Stomach (tissue), 19 donors: ENCODE measurements around the gene EIF5A2. TPM values are rescaled to one million over a fixed set of nuclear protein-coding genes. Genes with fewer than 3 reads are reported as not detected.

Experiments
- DNase-seq, 2 donors: peaks; one replicate each; pipeline versions ENCODE4 v3.0.0 to v3.0.0-alpha.2; 2013 to 2019
- H3K27ac ChIP-seq, 5 donors: fragments of 200-600 bp in 4 of 5; sonication (generic) in 4 of 5; one replicate each; pipeline ENCODE4 v1.5.1; 2013 to 2019; ENCODE audit warnings: mild to moderate bottlenecking in 1 of 5, moderate library complexity in 1 of 5
- H3K27me3 ChIP-seq, 3 donors: fragments of 200-600 bp; sonication (generic); one replicate each; pipeline ENCODE4 v1.5.1; 2017 to 2019; ENCODE audit warnings: mixed run types in 1 of 3
- H3K36me3 ChIP-seq, 4 donors: fragments of 200-600 bp; sonication (generic); 1 replicate in 3 of 4; 2 replicates in 1 of 4; pipeline ENCODE4 v1.5.1; 2016 to 2019
- H3K4me1 ChIP-seq, 4 donors: fragments of 200-600 bp; sonication (generic); one replicate each; pipeline ENCODE4 v1.5.1; 2016 to 2019
- H3K4me3 ChIP-seq, 4 donors: fragments of 200-600 bp; sonication (generic) in 3 of 4; one replicate each; pipeline ENCODE4 v1.5.1; 2016 to 2019; ENCODE audit warnings: mild to moderate bottlenecking in 1 of 4
- H3K9me3 ChIP-seq, 4 donors: fragments of 200-600 bp; sonication (generic); one replicate each; pipeline ENCODE4 v1.5.1; 2016 to 2019
- EP300 ChIP-seq: sonication (generic); formaldehyde crosslinking; IDR thresholded peaks from one replicate; pipeline ENCODE4 v1.6.1; 2017; ENCODE audit warnings: antibody characterized with exemption
- POLR2A ChIP-seq, 4 donors: fragments of 450-650 bp; IDR thresholded peaks; one replicate each; pipeline ENCODE4 v1.6.1; 2016; ENCODE audit warnings: antibody characterized with exemption in 4 of 4, control low read depth in 2 of 4, mild to moderate bottlenecking in 1 of 4, moderate library complexity in 1 of 4
- POLR2AphosphoS5 ChIP-seq, 3 donors: sonication (generic); formaldehyde crosslinking; IDR thresholded peaks; one replicate each; pipeline ENCODE4 v1.6.1; 2016; ENCODE audit warnings: antibody characterized with exemption in 3 of 3
- WGBS, 5 donors: extraction: QIAGEN DNeasy Blood & Tissue Kit in 3 of 5; methylation state at CpG; one replicate each; pipeline versions ENCODE4 v1.1.5 to v1.1.7; 2013 to 2018; 5-methylcytosine and 5-hydroxymethylcytosine counted together
- intact Hi-C: fragments of 100-400 bp; cut with DNase I; formaldehyde crosslinking; loops from one replicate; pipeline ENCODE4 v1.15.1; 2023; ENCODE audit warnings: low total_unique reads
- long read RNA-seq, 10 donors: transcript quantifications; one replicate each; lab custom pipeline, GENCODE V29; 2026
- polyA plus RNA-seq, 3 donors: library from polyadenylated mRNA; stranded (reverse); fragments of 200-250 nt; gene quantifications; one replicate each; pipeline ENCODE4 v1.2.3, GENCODE V29; 2013
- total RNA-seq, 5 donors: library from RNA; depleted of rRNA; stranded (reverse); fragments of >200 nt; gene quantifications; one replicate each; pipeline versions ENCODE4 v1.1.0 to v1.2.3, GENCODE V29; 2014 to 2016
- TF ChIP-seq, protein P1 (sequence below), 7 experiments: fragments of 450-650 bp in 4 of 7; fragments of 200-600 bp in 3 of 7; sonication (generic) in 3 of 7; IDR thresholded peaks; one replicate each; pipeline ENCODE4 v1.5.1; 2016 to 2019; ENCODE audit warnings: antibody characterized with exemption in 7 of 7, control low read depth in 2 of 7, mild to moderate bottlenecking in 1 of 7
- donor health status: healthy with polysubstance abuse.
- donor health status: Bipolar disorder and iron deficiency.
- donor health status: healthy.

EIF5A2 gene
- total RNA-seq, result 10 to 100 TPM in 1 of 5 donors, 1 to 10 TPM in 4; 2.9 to 27.2 (median 7.2) TPM
- 1 to 10 TPM; 1.5 to 5.4 (median 4.1) TPM for polyA plus RNA-seq
- long read RNA-seq, donor 1, full-length matches to known transcripts, result 2 of 2 reads
- long read RNA-seq, donor 1, partial matches to known transcripts, result 0 of 2 reads
- long read RNA-seq, donor 1, other reads (novel, unspliced or antisense), result 0 of 2 reads
- long read RNA-seq, donor 2, result 0 reads
- long read RNA-seq, donor 3, full-length matches to known transcripts, result 4 of 4 reads
- long read RNA-seq, donor 3, partial matches to known transcripts, result 0 of 4 reads
- long read RNA-seq, donor 3, other reads (novel, unspliced or antisense), result 0 of 4 reads
- long read RNA-seq, donor 4, result 0 reads
- long read RNA-seq, donor 5, full-length matches to known transcripts, result 5 of 5 reads
- long read RNA-seq, donor 5, partial matches to known transcripts, result 0 of 5 reads
- long read RNA-seq, donor 5, other reads (novel, unspliced or antisense), result 0 of 5 reads
- long read RNA-seq, donor 6, result 0 reads
- long read RNA-seq, donor 7, full-length matches to known transcripts, result 3 of 3 reads
- long read RNA-seq, donor 7, partial matches to known transcripts, result 0 of 3 reads
- long read RNA-seq, donor 7, other reads (novel, unspliced or antisense), result 0 of 3 reads
- long read RNA-seq, donor 8, full-length matches to known transcripts, result 5 of 5 reads
- long read RNA-seq, donor 8, partial matches to known transcripts, result 0 of 5 reads
- long read RNA-seq, donor 8, other reads (novel, unspliced or antisense), result 0 of 5 reads
- long read RNA-seq, donor 9, result 0 reads
- long read RNA-seq, donor 10, result 0 reads

DNA sequence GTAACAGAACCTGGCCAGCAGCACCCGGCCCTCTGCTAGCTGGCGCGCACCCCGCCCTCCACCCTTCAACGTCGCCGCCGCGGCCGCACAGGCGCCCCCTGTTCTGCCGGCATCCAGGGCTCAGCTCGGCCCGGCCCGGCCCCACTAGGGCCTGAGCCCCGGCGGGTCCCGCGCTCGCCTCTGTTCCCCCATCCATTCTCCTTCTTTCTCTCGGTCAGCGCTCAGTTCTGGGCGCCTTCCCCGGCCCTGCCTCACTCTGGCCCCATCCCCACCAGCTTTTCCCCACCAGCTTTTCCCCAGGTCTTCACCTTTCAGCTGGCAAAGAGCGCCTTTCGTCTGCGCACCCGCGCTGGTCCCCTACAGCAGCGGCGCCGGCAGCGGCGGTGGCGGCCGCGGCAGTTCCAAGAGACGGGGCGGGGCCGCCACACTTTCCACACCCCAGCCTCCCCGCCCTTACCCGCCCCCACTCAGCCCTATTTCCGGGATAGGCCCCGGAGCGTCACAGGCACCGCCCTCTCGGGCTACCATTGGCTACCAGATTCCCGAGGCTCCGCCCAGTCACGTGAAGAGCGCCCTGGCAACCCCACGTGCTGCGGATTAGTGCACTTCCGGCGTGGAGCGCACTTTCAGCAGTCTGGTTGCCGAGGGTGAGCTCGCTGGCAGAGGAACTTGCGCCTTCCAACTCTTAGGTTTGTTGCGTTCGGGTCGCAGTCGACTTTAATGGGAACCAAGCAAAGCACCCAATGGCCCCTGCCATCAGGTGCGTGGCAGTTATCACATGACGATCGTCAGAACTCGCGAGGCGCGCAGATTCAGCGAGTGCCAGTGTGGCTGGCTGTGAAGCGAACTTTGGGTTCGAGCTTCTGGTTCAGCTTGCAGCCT is at the start of gene EIF5A2:
Gene EIF5A2, minus strand, starts transcription at position 403 of the 882 bp plus-strand sequence. CDS start 831 bp downstream, outside the sequence.
- Histone ChIP-seq H3K27ac (peak within 1 kb of the TSS; percentile 76 to 85 (median 78)), H3K36me3 (no peaks in the 10 kb centered on the region), H3K9me3 (peaks cover 0 to 26% (median 20%) of the 10 kb centered on the region in 4 donors), H3K27me3 (peaks cover 0 to 5% (median 0%) of the 10 kb centered on the region in 3 donors), H3K4me3 (peak within 1 kb of the TSS; percentile 59 to 79 (median 73)), H3K4me1 (peaks cover 5 to 22% (median 14%) of the 10 kb centered on the region in 4 donors)
- 10 to 18% (median 13%) methylated on average over 58 to 73 of the region's 73 CpGs for WGBS, 5 donors
- DNase-seq, result peak; percentile 90 to 98
- TF ChIP-seq, protein P1, sequence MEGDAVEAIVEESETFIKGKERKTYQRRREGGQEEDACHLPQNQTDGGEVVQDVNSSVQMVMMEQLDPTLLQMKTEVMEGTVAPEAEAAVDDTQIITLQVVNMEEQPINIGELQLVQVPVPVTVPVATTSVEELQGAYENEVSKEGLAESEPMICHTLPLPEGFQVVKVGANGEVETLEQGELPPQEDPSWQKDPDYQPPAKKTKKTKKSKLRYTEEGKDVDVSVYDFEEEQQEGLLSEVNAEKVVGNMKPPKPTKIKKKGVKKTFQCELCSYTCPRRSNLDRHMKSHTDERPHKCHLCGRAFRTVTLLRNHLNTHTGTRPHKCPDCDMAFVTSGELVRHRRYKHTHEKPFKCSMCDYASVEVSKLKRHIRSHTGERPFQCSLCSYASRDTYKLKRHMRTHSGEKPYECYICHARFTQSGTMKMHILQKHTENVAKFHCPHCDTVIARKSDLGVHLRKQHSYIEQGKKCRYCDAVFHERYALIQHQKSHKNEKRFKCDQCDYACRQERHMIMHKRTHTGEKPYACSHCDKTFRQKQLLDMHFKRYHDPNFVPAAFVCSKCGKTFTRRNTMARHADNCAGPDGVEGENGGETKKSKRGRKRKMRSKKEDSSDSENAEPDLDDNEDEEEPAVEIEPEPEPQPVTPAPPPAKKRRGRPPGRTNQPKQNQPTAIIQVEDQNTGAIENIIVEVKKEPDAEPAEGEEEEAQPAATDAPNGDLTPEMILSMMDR (IDR thresholded peaks at IDR 0.05), result no peak
- TF ChIP-seq EP300 (no peak), POLR2AphosphoS5 (IDR thresholded peaks at IDR 0.05) (peak in 2 of 3 donors; percentile 38 to 84), POLR2A (IDR thresholded peaks at IDR 0.05) (peak in 1 of 4 donors; percentile 44)
- intact Hi-C loops, result no loop called here

DNA sequence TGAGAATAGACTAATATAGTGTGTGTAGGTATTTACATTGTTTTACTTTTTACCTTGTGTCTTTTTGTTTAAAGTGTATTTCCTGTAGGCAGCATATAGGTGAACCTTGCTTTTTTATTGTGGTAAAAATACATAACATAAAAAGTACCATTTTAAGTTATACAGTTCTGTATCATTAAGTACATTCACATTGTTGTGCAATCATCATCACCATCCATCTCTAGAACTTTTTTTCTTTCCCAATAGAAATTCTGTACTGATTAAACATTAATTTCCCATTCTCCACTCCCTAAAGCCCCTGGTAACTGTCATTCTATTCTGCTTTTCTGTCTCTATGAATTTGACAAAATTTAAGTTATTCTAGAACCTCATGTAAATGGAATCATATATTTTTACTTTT is 48.2 kb upstream of the EIF5A2 start:
- H3K27ac ChIP-seq, result no peak overlapping the region
- H3K4me3 ChIP-seq, result no peak overlapping the region
- intact Hi-C loops, result no loop called here
- no peak for DNase-seq
- TF ChIP-seq, protein P1 (IDR thresholded peaks at IDR 0.05), result no peak
- TF ChIP-seq POLR2A (IDR thresholded peaks at IDR 0.05) (no peak), POLR2AphosphoS5 (IDR thresholded peaks at IDR 0.05) (no peak), EP300 (no peak)
- no peaks in the 10 kb centered on the region for H3K4me1 ChIP-seq
- no peaks in the 10 kb centered on the region for H3K36me3 ChIP-seq
- no peaks in the 10 kb centered on the region for H3K9me3 ChIP-seq
- H3K27me3 ChIP-seq, result no peaks in the 10 kb centered on the region

DNA sequence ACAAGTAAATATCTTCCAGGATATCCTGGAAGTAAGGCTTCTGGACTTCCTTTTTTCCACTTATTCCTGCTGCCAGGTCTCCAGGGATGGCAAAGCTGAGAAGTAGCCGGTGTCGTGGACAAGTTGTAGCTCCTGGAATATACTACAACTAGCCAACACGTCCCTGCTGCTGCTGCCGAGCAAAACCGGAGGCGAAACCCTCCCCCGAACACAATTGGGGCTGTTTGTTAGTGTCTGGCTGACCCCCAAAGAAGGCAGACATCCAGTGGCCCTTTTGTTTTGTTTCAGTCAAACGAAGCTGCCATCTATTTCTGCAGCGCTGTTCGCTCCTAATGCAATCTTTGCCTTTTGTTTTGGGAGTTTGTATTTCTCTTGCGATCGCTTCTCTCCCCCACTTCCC is 45.3 kb upstream of the EIF5A2 start:
- Histone ChIP-seq H3K27me3 (no peaks in the 10 kb centered on the region), H3K9me3 (no peaks in the 10 kb centered on the region), H3K27ac (no peak overlapping the region), H3K36me3 (no peaks in the 10 kb centered on the region), H3K4me1 (no peaks in the 10 kb centered on the region), H3K4me3 (no peak overlapping the region)
- no peak for DNase-seq
- TF ChIP-seq, protein P1 (IDR thresholded peaks at IDR 0.05), result no peak
- TF ChIP-seq POLR2AphosphoS5 (IDR thresholded peaks at IDR 0.05) (no peak), POLR2A (IDR thresholded peaks at IDR 0.05) (no peak), EP300 (no peak)
- 67 to 83% (median 75%) methylated on average over 12 of the region's 12 CpGs for WGBS, 5 donors
- intact Hi-C loops, result no loop called here

DNA sequence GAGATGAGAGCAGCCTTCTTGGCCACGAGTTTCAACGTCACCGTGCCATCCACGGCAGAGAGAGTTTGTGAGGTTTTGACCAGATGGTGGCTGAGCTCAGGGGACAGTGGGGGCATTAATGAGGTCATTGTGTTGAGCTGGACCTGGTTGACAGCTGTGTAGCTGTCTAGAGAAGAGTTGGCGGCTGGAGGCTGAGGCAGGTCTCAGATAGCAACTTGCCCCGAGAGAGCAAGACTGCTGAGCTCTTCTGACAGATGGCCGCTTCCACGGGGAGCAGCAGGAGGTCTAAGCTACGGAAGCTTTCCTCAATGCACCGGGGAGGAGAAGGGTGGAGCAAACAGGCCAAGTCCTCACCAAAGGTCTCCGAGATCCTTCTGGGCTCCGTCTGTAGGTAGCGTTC is 44.8 kb upstream of the EIF5A2 start:
- H3K36me3 ChIP-seq, result no peaks in the 10 kb centered on the region
- no peak for TF ChIP-seq POLR2AphosphoS5 (IDR thresholded peaks at IDR 0.05)
- TF ChIP-seq, protein P1 (IDR thresholded peaks at IDR 0.05), result no peak
- no peak for TF ChIP-seq POLR2A (IDR thresholded peaks at IDR 0.05)
- no peak for TF ChIP-seq EP300
- no peaks in the 10 kb centered on the region for H3K27me3 ChIP-seq
- intact Hi-C loops, result no loop called here
- H3K27ac ChIP-seq, result no peak overlapping the region
- no peaks in the 10 kb centered on the region for H3K9me3 ChIP-seq
- 78 to 91% (median 88%) methylated on average over 11 to 13 of the region's 13 CpGs for WGBS, 5 donors
- DNase-seq, result no peak
- no peaks in the 10 kb centered on the region for H3K4me1 ChIP-seq
- no peak overlapping the region for H3K4me3 ChIP-seq
